Right lobe of liver (tissue), 4 donors: ENCODE measurements around the gene ALDH1L1.

Experiments used
- CTCF ChIP-seq, 4 donors: fragments of 200-600 bp in 3 of 4; fragments of 450-650 bp in 1 of 4; IDR thresholded peaks; one replicate each; pipeline versions ENCODE4 v1.5.1 to v1.8.0; 2016 to 2022; ENCODE audit warnings: antibody characterized with exemption in 4 of 4, mild to moderate bottlenecking in 2 of 4
- POLR2A ChIP-seq: fragments of 450-650 bp; IDR thresholded peaks from one replicate; pipeline ENCODE4 v1.6.1; 2017; ENCODE audit warnings: antibody characterized with exemption, mild to moderate bottlenecking
- donor health status: DM: no; HTN: no; CAD: no.
- donor health status: DM: no; HTN: no; CAD: no.
- donor health status: DM: no; HTN: yes; CAD: no.

- TF ChIP-seq CTCF (IDR thresholded peaks at IDR 0.05) (no peak), POLR2A (no peak)
These were observed 116.9 kb downstream of the ALDH1L1 start for GRCh38 chr3:126063358-126063965.
